Effector CD8-positive, alpha-beta T cell (primary cell): Measurements from ENCODE around the gene UTP11.
"Not testable (repeated sequence)": the region's sequence is repeated elsewhere in the genome, so short reads cannot be mapped to it uniquely, and the experiment has no call there.

ENCODE experiments used
- DNase-seq: peaks from one replicate; lab custom pipeline; 2025; lab: John Stamatoyannopoulos, UW
- total RNA-seq, 4 experiments: gene quantifications; one replicate each; lab custom pipeline; 2026; lab: John Stamatoyannopoulos, UW

UTP11 gene, protein sequence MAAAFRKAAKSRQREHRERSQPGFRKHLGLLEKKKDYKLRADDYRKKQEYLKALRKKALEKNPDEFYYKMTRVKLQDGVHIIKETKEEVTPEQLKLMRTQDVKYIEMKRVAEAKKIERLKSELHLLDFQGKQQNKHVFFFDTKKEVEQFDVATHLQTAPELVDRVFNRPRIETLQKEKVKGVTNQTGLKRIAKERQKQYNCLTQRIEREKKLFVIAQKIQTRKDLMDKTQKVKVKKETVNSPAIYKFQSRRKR
- total RNA-seq = 22.4 to 70.0 (median 32.7) reads per million in 4 experiments

- DNase-seq = peak; percentile 85
These were observed at the start of gene UTP11 for GRCh38 chr1:38012363-38013226. Gene UTP11 (plus strand): TSS chr1:38012734. CDS start chr1:38012803, 69 bp downstream.

DNA sequence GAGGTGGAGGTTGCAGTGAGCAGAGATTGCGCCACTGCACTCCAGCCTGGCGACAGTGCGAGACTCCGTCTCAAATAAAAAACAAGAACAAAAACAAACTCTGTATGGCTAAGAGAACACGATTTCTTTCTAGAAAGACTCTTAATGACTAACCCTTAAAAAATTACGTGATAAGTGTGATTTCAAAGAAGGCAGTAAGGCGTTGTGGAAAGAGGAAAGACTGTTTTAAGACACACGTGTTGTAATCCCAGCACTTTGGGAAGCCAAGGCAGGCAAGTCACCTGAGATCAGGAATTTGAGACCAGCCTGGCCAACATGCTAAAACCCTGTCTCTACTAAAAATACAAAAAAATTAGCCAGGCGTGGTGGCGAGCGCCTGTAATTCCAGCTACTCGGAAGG, 48.4 kb upstream of the UTP11 start:
- not testable (repeated sequence) for DNase-seq

GRCh38 chr1:37965301-37965700, 47.2 kb upstream of the UTP11 start:
- no peak for DNase-seq

DNA sequence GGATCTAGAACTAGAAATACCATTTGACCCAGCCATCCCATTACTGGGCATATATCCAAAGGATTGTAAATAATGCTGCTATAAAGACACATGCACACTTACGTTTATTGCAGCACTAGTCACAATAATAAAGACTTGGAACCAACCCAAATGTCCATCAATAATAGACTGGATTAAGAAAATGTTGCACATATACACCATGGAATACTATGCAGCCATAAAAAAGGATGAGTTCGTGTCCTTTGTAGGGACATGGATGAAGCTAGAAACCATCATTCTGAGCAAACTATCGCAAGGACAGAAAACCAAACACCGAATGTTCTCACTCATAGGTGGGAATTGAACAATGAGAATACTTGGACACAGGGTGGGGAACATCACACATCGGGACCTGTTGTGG, 38.9 kb upstream of the UTP11 start:
- not testable (repeated sequence) for DNase-seq

GRCh38 chr1:37974567-37974966, 38.0 kb upstream of the UTP11 start:
- no peak for DNase-seq

GRCh38 chr1:37975083-37975482, 37.5 kb upstream of the UTP11 start:
- not testable (repeated sequence) for DNase-seq

- no peak for DNase-seq
These were observed 34.0 kb upstream of the UTP11 start for GRCh38 chr1:37978541-37978940.

DNA sequence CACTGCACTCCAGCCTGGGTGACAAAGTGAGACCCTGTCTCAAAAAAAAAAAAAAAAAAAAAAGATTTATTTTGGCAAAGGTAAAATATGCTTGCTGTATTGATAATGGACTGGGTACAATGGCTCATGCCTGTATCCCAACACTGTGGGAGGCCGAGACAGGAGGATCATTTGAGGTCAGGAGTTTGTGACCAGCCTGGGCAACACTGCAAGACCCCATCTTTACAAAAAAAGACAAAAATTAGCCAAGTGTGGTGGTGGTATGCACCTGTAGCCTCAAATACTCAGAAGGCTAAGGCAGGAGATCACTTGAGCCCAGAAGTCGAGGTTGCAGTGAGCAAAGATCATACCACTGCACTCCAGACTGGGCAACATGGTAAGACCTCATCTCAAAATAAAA, 29.0 kb upstream of the UTP11 start:
- DNase-seq = no peak

DNA sequence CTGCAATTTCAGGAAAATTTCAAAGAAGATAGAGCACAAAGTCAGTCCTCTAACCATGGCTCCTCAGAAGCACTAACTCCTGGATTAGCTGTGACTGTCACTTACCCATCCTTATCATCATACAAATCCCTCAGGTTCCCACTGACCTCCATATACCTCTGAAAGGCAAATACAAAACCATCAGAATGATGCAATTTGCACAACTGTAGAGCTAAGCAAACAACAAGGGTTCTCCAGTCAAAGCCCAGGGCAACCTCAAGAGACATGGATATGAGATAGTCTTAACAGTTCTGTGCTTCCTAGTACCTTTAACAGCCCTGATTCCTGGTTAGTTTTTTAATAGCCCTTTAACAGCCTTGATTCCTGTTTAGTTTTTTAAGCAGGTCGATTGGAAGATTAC, 24.9 kb upstream of the UTP11 start:
- DNase-seq = no peak

DNA sequence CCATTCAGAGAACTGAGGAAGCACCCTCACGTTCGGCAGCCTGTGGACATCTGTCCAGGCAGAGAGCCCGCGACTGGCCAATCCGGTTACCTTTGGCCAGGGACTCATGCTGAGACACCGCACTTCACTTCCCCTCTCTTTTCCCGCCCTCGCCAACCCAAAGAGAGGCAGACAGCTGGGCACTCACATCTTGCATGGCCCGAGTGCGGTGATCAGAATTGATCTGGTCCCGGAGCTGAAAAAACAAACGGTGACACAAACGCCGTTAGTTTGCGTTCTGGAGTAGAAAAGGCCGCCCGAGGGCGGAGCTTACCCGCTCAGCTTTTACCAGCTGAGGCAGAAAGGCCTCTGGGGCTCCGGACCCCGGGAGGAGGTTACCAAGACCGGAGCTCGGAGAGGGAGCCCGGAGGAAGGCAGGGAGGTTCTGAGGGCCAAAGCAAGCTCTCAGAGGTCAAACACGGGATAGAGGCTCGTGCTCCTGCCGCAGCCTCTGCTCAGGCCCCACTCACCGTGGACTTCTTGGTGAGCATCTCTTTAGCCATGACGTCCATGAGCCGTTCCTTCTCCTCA, 23.1 kb upstream of the UTP11 start:
- no peak for DNase-seq

DNA sequence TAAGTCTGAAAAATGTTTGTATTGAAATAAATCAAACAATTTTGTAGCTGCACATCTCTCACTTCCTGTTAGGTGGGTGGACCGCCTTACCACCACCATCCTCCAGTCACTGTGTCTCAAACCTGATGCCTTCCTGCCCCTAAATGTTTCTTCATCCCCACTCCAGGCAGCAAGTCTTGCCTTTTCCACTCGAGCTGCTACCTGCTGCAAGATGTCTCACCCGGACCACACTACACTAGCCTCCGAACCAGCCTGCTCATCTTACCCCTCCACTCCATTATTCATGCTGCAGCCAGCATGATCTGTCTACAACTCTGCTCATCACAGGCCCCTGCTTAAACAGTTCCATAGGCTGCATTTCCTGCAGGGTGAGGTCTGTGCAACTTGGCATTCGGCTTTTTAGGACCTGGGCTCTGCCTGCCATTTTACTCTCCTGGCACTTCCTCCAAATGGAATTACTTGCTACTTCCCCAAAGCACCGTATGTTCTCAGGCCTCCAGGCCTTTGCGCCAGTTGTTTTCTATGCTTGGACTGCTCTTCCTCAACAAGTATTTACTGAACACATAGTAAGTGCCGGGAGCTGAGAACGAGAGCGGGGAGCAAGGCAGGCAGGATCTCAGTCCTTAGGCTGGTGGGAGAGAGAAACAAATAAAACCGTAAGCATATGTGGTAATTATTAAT, 17.5 kb upstream of the UTP11 start:
- DNase-seq = no peak

DNA sequence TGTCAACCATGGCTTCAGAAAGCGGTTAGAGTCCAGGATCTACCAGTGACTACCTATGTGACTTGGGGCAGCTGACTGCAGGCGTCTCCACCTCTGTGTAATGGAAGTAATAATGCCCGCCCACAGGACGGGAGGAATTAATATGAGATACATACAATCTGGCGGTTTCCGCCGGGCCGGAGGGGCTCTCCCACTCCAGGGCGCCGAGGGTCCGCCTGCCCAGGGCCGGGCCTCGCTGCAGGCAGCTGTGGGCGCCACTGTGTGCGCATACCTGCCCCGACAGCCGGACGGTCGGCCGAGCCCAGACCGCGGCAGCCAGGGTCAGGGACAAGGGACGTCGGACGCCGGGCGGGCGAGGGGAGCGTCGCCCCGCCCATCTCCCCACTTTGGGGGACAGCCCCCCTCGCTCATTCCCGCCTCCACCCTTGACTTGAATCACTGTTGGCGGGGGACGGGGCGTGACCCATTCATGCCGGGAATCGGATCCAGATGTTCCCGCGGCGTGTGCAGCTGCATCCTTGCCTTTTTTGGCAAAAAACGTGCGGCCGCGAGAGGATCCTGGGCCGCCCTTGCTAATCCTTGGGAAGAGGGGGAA, 16.7 kb upstream of the UTP11 start:
- no peak for DNase-seq

DNA sequence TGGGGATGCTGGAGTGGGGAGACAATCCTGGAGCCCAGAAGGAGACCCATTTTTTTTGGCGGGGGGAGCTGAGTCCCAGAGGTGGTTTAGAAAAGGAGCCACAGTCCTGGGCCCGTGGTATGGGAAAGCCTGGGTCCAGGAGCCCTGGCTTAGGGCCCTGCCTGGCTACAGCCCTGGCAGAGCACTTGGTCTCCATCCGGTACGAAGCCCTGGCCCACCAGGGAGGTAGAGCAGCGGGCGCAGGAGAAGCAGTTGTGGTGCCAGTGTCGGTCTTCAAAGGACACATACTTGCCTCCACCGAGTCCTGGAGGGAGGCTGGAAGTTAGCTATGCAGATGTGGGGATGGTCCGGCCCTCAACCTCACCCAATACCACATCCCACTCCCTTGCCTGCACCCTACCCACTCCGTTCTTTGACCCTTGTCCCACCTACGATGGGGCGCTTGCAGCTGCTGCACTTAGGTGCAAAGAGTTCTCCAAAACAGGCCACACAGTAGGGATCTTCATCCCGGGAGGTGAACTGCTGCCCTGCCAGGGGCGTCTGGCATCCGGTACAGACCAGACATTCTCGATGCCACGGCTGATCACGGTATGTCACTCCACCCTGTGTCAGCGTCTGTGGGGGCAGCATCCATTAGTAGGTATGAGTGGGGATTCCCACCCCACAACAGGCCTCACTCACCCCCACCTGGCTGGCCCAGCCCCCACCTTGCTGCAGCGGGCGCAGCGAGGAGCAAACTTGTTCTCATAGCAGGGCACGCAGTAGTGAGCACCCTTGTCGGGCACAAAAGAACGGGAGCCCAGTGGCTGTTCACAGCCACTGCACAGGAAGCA, 15.1 kb upstream of the UTP11 start:
- no peak for DNase-seq

GRCh38 chr1:37998089-37998808, 14.3 kb upstream of the UTP11 start:
- no peak for DNase-seq

DNA sequence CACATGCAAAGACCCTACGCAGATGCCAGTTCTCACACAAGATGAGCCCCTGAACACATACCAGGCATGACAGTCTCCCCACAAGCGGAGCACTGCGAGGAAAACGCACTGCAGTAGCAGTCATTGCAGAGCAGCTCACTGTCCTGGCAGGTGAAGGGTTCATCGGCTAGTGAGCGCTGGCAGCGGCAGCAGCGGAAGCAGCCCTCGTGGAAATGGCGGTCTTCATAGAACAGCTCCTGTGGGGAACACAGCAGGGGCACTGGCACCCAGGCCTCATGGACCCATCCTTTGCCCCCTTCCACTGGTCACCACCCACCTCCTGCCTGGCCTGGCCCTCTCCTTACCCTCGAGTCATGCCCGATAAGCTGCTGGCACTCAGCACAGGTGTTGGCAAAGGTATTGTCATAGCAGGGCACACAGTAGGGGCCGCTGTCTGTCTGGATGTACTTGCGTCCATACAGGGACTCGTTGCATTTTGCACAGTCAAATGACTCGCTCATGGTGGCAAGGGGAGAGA, 13.6 kb upstream of the UTP11 start:
- DNase-seq = no peak

GRCh38 chr1:37999430-38000232, 12.9 kb upstream of the UTP11 start:
- DNase-seq = no peak

DNA sequence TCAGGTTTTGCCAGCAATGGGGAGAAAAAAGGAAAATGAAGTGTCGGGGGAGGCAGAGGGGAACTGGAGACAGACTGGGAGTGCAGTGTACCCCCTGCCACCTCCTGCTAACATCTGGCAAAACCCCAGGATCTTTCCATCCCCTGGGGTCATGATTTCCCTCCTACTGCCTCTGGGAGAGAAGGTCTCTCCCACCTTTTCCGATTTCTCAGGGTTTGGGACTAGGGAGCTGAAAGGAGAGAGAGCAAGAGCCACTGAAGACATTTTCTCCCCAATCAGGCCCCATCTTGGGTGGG, 12.4 kb upstream of the UTP11 start:
- no peak for DNase-seq

GRCh38 chr1:38000529-38001455, 11.7 kb upstream of the UTP11 start:
- DNase-seq = no peak
